Mucosa of descending colon (tissue), 3 donors: ENCODE results near the gene MLC1. TPM values are rescaled to one million over a fixed set of nuclear protein-coding genes. Genes with fewer than 3 reads are reported as not detected.

ENCODE experiments used
- ATAC-seq: fragments of 200-7000 bp; cut with Tn5 transposase; one replicate; pipeline ENCODE4 v1.9.1; 2020; ENCODE audit warnings: mild to moderate bottlenecking, moderate library complexity
- DNase-seq, 3 donors: peaks; one replicate each; pipeline ENCODE4 v3.0.0-alpha.2; 2020
- H3K36me3 ChIP-seq: fragments of 200-600 bp; one replicate; pipeline ENCODE4 v1.8.0; 2021; ENCODE audit warnings: low read depth, mild to moderate bottlenecking
- H3K4me1 ChIP-seq: fragments of 200-600 bp; one replicate; pipeline ENCODE4 v1.8.0; 2021; ENCODE audit warnings: low read depth, mild to moderate bottlenecking
- H3K4me3 ChIP-seq: fragments of 200-600 bp; one replicate; pipeline ENCODE4 v1.8.0; 2021; ENCODE audit warnings: mild to moderate bottlenecking
- H3K9me3 ChIP-seq: fragments of 200-600 bp; one replicate; pipeline ENCODE4 v1.8.0; 2021; ENCODE audit warnings: mild to moderate bottlenecking
- CTCF ChIP-seq: fragments of 200-600 bp; IDR thresholded peaks from one replicate; pipeline ENCODE4 v1.8.0; 2022; ENCODE audit warnings: antibody characterized with exemption, mild to moderate bottlenecking
- intact Hi-C, 2 donors: fragments of 100-400 bp; cut with DNase I in 1 of 2; cut with micrococcal nuclease in 1 of 2; formaldehyde crosslinking; loops; one replicate each; pipeline versions ENCODE4 v1.11.0 to v1.11.1; 2022; cut with DNase I, micrococcal nuclease
- total RNA-seq, 3 donors: library from RNA; stranded (reverse); fragmentation: NEBNext Ultra II Directional in 2 of 3; extraction: Animal tissue kit (Norgen Biotek cat#: 25700) in 2 of 3; gene quantifications; one replicate each; pipeline versions ENCODE4 v1.2.1 to v1.2.4, GENCODE V29; 2021 to 2023
- donor health status: DM: no; HTN: no; CAD: no; lungs with moderate emphysema.
- donor health status: DM: no; HTN: no; CAD: no.
- donor health status: DM: no; HTN: yes; CAD: no.

MLC1 gene
- total RNA-seq, 3 donors from 2014 or later, result 0.16 TPM; not detected in 2

DNA sequence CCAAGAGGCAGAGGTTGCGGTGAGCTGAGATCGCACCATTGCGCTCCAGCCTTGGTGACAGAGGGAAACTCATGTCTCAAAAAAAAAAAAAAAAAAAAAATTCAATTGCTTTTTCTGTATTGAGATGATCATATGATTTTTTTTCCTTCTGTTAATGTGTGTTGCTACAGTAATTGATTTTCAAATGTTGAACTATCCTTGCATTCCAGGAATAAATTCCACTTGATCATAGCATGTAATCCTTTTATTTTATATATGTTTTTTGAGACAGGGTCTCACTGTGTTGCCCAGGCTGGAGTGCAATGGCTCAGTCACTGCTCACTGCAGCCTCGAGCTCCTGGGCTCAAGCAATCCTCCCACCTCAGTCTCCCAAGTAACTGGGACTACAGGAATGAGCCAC is 37.9 kb upstream of the MLC1 start:
- intact Hi-C loops, result no loop called here
- no peaks in the 10 kb centered on the region for H3K36me3 ChIP-seq
- no peak for TF ChIP-seq CTCF
- no peak for DNase-seq
- peaks cover 4% of the 10 kb centered on the region for H3K9me3 ChIP-seq
- ATAC-seq, result no peak
- H3K4me1 ChIP-seq, result no peaks in the 10 kb centered on the region
- H3K4me3 ChIP-seq, result no peak overlapping the region

DNA sequence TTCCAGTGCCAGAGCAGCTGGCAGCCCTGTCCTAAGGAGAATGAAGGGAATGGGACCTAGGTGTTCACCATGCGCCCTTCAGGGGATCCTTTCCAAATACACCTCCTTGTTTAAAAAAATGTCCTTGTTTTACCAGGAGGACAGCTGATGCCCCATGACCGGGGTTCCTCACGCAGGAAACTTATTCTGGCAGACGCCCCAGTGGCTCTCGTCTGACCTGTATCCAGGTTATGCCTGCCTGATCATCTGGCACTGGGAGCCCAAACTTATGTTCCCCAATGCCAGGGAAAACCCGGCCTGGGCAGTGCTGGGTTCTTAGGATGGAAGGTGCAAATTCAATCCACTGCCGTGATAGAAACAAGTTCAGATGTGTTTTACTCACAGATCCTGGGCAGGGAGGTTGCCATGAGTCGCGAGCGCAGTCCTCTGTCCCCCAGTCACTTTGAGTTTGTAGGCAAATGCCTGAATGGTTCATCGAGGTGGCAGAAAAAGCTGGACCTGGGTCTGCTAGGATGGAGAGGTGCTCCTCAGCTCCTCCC is 36.0 kb upstream of the MLC1 start:
- H3K36me3 ChIP-seq, result no peaks in the 10 kb centered on the region
- ATAC-seq (no peak), DNase-seq (no peak)

GRCh38 chr22:50119768-50120251 is 34.6 kb upstream of the MLC1 start:
- Histone ChIP-seq H3K4me1 (no peaks in the 10 kb centered on the region), H3K36me3 (no peaks in the 10 kb centered on the region), H3K4me3 (no peak overlapping the region), H3K9me3 (peaks cover 4% of the 10 kb centered on the region)
- DNase-seq, result no peak
- intact Hi-C loops, result no loop called here
- ATAC-seq, result no peak
- TF ChIP-seq CTCF, result no peak

More for the DNA sequence above, 36.0 kb upstream of the MLC1 start:
- Histone ChIP-seq H3K9me3 (peaks cover 4% of the 10 kb centered on the region), H3K4me1 (no peaks in the 10 kb centered on the region), H3K4me3 (no peak overlapping the region)
- TF ChIP-seq CTCF, result no peak
- intact Hi-C loops, result no loop called here

DNA sequence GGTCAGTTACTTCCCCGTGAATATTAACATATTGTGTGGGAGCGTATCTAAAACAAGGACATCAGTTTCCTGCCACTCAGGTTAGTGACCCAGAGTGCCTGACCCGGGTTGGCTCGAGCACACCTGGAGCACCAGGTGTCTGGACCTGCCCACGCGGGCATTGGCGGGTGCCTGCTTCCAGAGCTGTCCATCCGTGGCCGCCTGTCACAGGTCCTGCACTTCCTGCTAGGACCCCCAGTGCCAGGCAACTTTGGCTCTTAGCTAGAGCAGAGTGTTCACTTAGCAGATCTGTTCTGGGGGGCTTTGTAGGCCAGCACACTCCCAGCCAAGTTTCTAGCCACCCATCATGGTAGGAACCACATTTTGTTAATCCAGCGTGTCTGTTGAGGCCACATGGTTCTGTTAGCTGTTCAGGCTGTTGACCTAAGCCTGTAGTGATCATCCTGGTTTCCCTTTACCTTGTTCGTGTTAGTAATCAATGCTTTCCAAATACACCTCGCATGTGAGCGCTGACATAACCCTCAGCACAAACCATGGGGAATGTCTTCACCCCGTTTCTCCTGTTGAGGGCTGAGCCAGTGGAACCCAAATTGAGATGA is 34.0 kb upstream of the MLC1 start:
- intact Hi-C loops, result no loop called here
- ATAC-seq, result no peak
- Histone ChIP-seq H3K9me3 (peaks cover 4% of the 10 kb centered on the region), H3K4me3 (no peak overlapping the region), H3K36me3 (no peaks in the 10 kb centered on the region), H3K4me1 (no peaks in the 10 kb centered on the region)
- TF ChIP-seq CTCF, result no peak
- DNase-seq, result no peak

GRCh38 chr22:50118557-50119168 is 33.4 kb upstream of the MLC1 start:
- no peak overlapping the region for H3K4me3 ChIP-seq
- intact Hi-C loops, result no loop called here
- H3K9me3 ChIP-seq, result peaks cover 4% of the 10 kb centered on the region
- ATAC-seq (no peak), DNase-seq (no peak)
- no peaks in the 10 kb centered on the region for H3K36me3 ChIP-seq
- TF ChIP-seq CTCF, result no peak
- no peaks in the 10 kb centered on the region for H3K4me1 ChIP-seq
